IMR-90 (cell line): ENCODE data around the gene FARP1.

Experiments used
- CTCF ChIP-seq: conservative IDR thresholded peaks from 2 replicates; pipeline ENCODE4 v1.5.1; 2012; ENCODE audit warnings: mild to moderate bottlenecking, low read depth, low read length, improper control_type of control experiment
- MAFK ChIP-seq: IDR thresholded peaks from 2 replicates; pipeline ENCODE4 v1.6.1; 2012; ENCODE audit warnings: low read depth, low read length, improper control_type of control experiment
- MAZ ChIP-seq: IDR thresholded peaks from 2 replicates; pipeline ENCODE4 v1.6.1; 2012; ENCODE audit warnings: low read depth, mild to moderate bottlenecking, low read length, improper control_type of control experiment, moderate library complexity, borderline replicate concordance
- POLR2A ChIP-seq: IDR thresholded peaks from 2 replicates; pipeline ENCODE4 v1.6.1; 2012; ENCODE audit warnings: mild to moderate bottlenecking, low read depth, low read length
- RCOR1 ChIP-seq: IDR thresholded peaks from 2 replicates; pipeline ENCODE4 v1.6.1; 2012; ENCODE audit warnings: mild to moderate bottlenecking, low read length, improper control_type of control experiment; ENCODE audit not compliant: insufficient replicate concordance
- SMC3 ChIP-seq: fragments of 150-350 bp; IDR thresholded peaks from 2 replicates; pipeline ENCODE4 v1.6.1; 2016; ENCODE audit warnings: low read depth, mild to moderate bottlenecking, antibody characterized with exemption, low read length, moderate library complexity
- USF2 ChIP-seq: fragments of 150-350 bp; IDR thresholded peaks from 2 replicates; pipeline ENCODE4 v1.6.1; 2017; ENCODE audit warnings: mild to moderate bottlenecking, antibody characterized with exemption, low read length, low read depth

GRCh38 chr13:98215508-98215907 is 72.6 kb downstream of the FARP1 start:
- TF ChIP-seq CTCF (no peak), RCOR1 (no peak), POLR2A (no peak), MAFK (no peak), USF2 (no peak), SMC3 (no peak), MAZ (no peak)
